HepG2 (cell line): ENCODE measurements around the gene RCOR3.
A peak's percentile ranks its signal among the peaks of the same experiment; 100 is the strongest.

Source experiments
- CTCF ChIP-seq: sonication (generic); formaldehyde crosslinking; IDR thresholded peaks from 2 replicates; pipeline ENCODE4 v1.5.0; 2020; ENCODE audit warnings: mild to moderate bottlenecking, missing genetic modification reagents, moderate library complexity
- GABPA ChIP-seq, 2 experiments: IDR thresholded peaks; 2 replicates each; pipeline ENCODE4 v1.6.1; 2011 to 2016; ENCODE audit warnings: low read depth in 2 of 2, low read length in 1 of 2, missing biosample characterization in 1 of 2, missing genetic modification characterization in 1 of 2
- KAT7 ChIP-seq: IDR thresholded peaks from 2 replicates; pipeline ENCODE4 v1.6.1; 2018; ENCODE audit warnings: borderline replicate concordance, missing compliant biosample characterization
- NFAT5 ChIP-seq: sonication (generic); formaldehyde crosslinking; IDR thresholded peaks from 2 replicates; pipeline ENCODE4 v1.4.0; 2020; ENCODE audit warnings: missing genetic modification reagents

- TF ChIP-seq KAT7 (CRISPR knock-in tag) (no peak), NFAT5 (CRISPR knock-in tag) (no peak), GABPA (IDR thresholded peaks at IDR 0.05; ENCODE audit: low read depth, low read length) (no peak), GABPA (CRISPR knock-in tag; IDR thresholded peaks at IDR 0.05; ENCODE audit: low read depth) (no peak), CTCF (CRISPR knock-in tag) (0 out of 2 replicates have a peak, but pooled peaks have one; percentile 10)
These were observed 1.3 kb downstream of the RCOR3 start for GRCh38 chr1:211260141-211261107.
